Adrenal gland (tissue), 12 donors: ENCODE measurements around the gene PCNX2. TPM values are rescaled to one million over a fixed set of nuclear protein-coding genes. Genes with fewer than 3 reads are reported as not detected.

ENCODE experiments used
- DNase-seq, 7 donors: peaks; one replicate each; pipeline ENCODE4 v3.0.0-alpha.2; 2019 to 2020
- H3K27ac ChIP-seq, 5 donors: fragments of 200-600 bp; sonication (generic) in 4 of 5; 1 replicate in 3 of 5; 2 replicates in 2 of 5; pipeline versions ENCODE4 v1.5.1 to v1.8.0; 2016 to 2020; ENCODE audit warnings: mild to moderate bottlenecking in 1 of 5
- H3K27me3 ChIP-seq: fragments of 200-600 bp; 2 replicates; pipeline ENCODE4 v1.8.0; 2021
- H3K36me3 ChIP-seq, 2 donors: fragments of 200-600 bp; replicated peaks in 1 of 2; 1 replicate in 1 of 2; 2 replicates in 1 of 2; pipeline versions ENCODE4 v1.5.1 to v1.8.0; 2018 to 2022
- H3K4me1 ChIP-seq, 2 donors: fragments of 200-600 bp; replicated peaks in 1 of 2; 1 replicate in 1 of 2; 2 replicates in 1 of 2; pipeline versions ENCODE4 v1.5.1 to v1.8.0; 2018 to 2021
- H3K4me3 ChIP-seq, 4 donors: fragments of 200-600 bp; sonication (generic) in 3 of 4; one replicate each; pipeline ENCODE4 v1.5.1; 2016 to 2018
- H3K9me3 ChIP-seq, 3 donors: fragments of 200-600 bp; sonication (generic) in 1 of 3; replicated peaks in 1 of 3; 1 replicate in 2 of 3; 2 replicates in 1 of 3; pipeline versions ENCODE4 v1.5.1 to v1.8.0; 2016 to 2021
- CTCF ChIP-seq, 6 experiments: fragments of 450-650 bp in 4 of 6; fragments of 200-600 bp in 2 of 6; sonication (generic) in 1 of 6; IDR thresholded peaks; 1 replicate in 5 of 6; 2 replicates in 1 of 6; pipeline versions ENCODE4 v1.5.1 to v1.8.0; 2016 to 2021; ENCODE audit warnings: antibody characterized with exemption in 6 of 6, mild to moderate bottlenecking in 2 of 6, moderate library complexity in 1 of 6
- POLR2A ChIP-seq, 2 donors: fragments of 450-650 bp; IDR thresholded peaks; one replicate each; pipeline ENCODE4 v1.6.1; 2017; ENCODE audit warnings: antibody characterized with exemption in 2 of 2, mild to moderate bottlenecking in 2 of 2, moderate library complexity in 1 of 2
- WGBS, 4 donors: extraction: QIAGEN DNeasy Blood & Tissue Kit in 2 of 4; methylation state at CpG; one replicate each; pipeline versions ENCODE4 v1.1.5 to v1.1.7; 2013 to 2017; 5-methylcytosine and 5-hydroxymethylcytosine counted together
- intact Hi-C, 2 donors: fragments of 100-400 bp; cut with DNase I; formaldehyde crosslinking; loops; one replicate each; pipeline versions ENCODE4 v1.14.1 to v1.15.0; 2022 to 2023
- polyA plus RNA-seq, 3 donors: library from polyadenylated mRNA; stranded (reverse); fragments of 200-250 nt in 2 of 3; fragments of 350-450 nt in 1 of 3; fragmentation: Illumina TruSeq in 1 of 3; extraction: RNeasy Lipid Tissue Mini Kit (QIAGEN cat#74804) in 1 of 3; gene quantifications; one replicate each; pipeline ENCODE4 v1.2.3, GENCODE V29; 2013 to 2014
- total RNA-seq, 9 donors: library from RNA; depleted of rRNA in 4 of 9; stranded (reverse); fragments of >200 nt in 4 of 9; fragments of 120-200 nt in 1 of 9; fragmentation: NEBNext Ultra II Directional in 1 of 9; extraction: Animal tissue kit (Norgen Biotek cat#: 25700) in 1 of 9; gene quantifications; one replicate each; pipeline versions ENCODE4 v1.1.0 to v1.2.4, GENCODE V29; 2013 to 2023
- donor health status: healthy with polysubstance abuse.
- donor health status: Bipolar disorder and iron deficiency.
- donor health status: DM: yes; HTN: yes; CAD: no.
- donor health status: DM: no; HTN: no; CAD: no.
- donor health status: DM: no; HTN: no; CAD: no.
- donor health status: DM: yes; HTN: yes; CAD: no.

PCNX2 gene
- total and polyA plus RNA-seq, 12 donors = 2.2 to 14.5 (median 5.5) TPM

- no peak for TF ChIP-seq POLR2A (IDR thresholded peaks at IDR 0.05)
- no peak for TF ChIP-seq CTCF (IDR thresholded peaks at IDR 0.05)
- no peaks in the 10 kb centered on the region for H3K4me1 ChIP-seq
- no peak for DNase-seq
- intact Hi-C loops = no loop called here
- H3K36me3 ChIP-seq = no peaks in the 10 kb centered on the region
- no peaks in the 10 kb centered on the region for H3K27me3 ChIP-seq
- no peak overlapping the region for H3K4me3 ChIP-seq
- no peaks in the 10 kb centered on the region for H3K9me3 ChIP-seq
- H3K27ac ChIP-seq = no peak overlapping the region
- 95 to 97% (median 96%) methylated on average over 14 of the region's 14 CpGs for WGBS, 4 donors
Observed at GRCh38 chr1:232983375-232983774, 312.1 kb downstream of the PCNX2 start.

GRCh38 chr1:232982238-232982944 lies 313.1 kb downstream of the PCNX2 start:
- no peak overlapping the region for H3K4me3 ChIP-seq
- DNase-seq = peak in 1 of 7 donors; percentile 22
- H3K27me3 ChIP-seq = no peaks in the 10 kb centered on the region
- TF ChIP-seq CTCF (IDR thresholded peaks at IDR 0.05) = no peak
- no peak for TF ChIP-seq POLR2A (IDR thresholded peaks at IDR 0.05)
- H3K4me1 ChIP-seq = no peaks in the 10 kb centered on the region
- H3K36me3 ChIP-seq = no peaks in the 10 kb centered on the region
- 65 to 74% (median 69%) methylated on average over 13 of the region's 13 CpGs for WGBS, 4 donors
- intact Hi-C loops = no loop called here
- no peak overlapping the region for H3K27ac ChIP-seq
- no peaks in the 10 kb centered on the region for H3K9me3 ChIP-seq

GRCh38 chr1:232980986-232981560 lies 314.5 kb downstream of the PCNX2 start:
- Histone ChIP-seq H3K4me1 (peaks cover 0 to 2% of the 10 kb centered on the region in 2 donors), H3K27ac (no peak overlapping the region), H3K36me3 (no peaks in the 10 kb centered on the region), H3K27me3 (no peaks in the 10 kb centered on the region), H3K4me3 (no peak overlapping the region), H3K9me3 (no peaks in the 10 kb centered on the region)
- intact Hi-C loops = no loop called here
- no peak for DNase-seq
- TF ChIP-seq CTCF (IDR thresholded peaks at IDR 0.05) = no peak
- no peak for TF ChIP-seq POLR2A (IDR thresholded peaks at IDR 0.05)
- 81 to 93% (median 89%) methylated on average over 9 of the region's 9 CpGs for WGBS, 4 donors

GRCh38 chr1:232980355-232980978 lies 315.1 kb downstream of the PCNX2 start:
- DNase-seq = no peak
- 68 to 76% (median 73%) methylated on average over 13 of the region's 13 CpGs for WGBS, 4 donors
- H3K27me3 ChIP-seq = no peaks in the 10 kb centered on the region
- no peak for TF ChIP-seq POLR2A (IDR thresholded peaks at IDR 0.05)
- TF ChIP-seq CTCF (IDR thresholded peaks at IDR 0.05) = no peak
- H3K27ac ChIP-seq = no peak overlapping the region
- no peaks in the 10 kb centered on the region for H3K36me3 ChIP-seq
- no peaks in the 10 kb centered on the region for H3K9me3 ChIP-seq
- intact Hi-C loops = no loop called here
- peaks cover 3 to 8% of the 10 kb centered on the region in 2 donors for H3K4me1 ChIP-seq
- H3K4me3 ChIP-seq = no peak overlapping the region
